Endothelial cell (in vitro differentiated cells): ENCODE data around the gene LMTK3. TPM values are rescaled to one million over a fixed set of nuclear protein-coding genes. Genes with fewer than 3 reads are reported as not detected.

Experiments used
- DNase-seq: peaks from one replicate; pipeline ENCODE4 v3.0.0; 2021; ENCODE audit warnings: low spot score
- H3K27ac Mint-ChIP-seq: one replicate; pipeline ENCODE4 v1.8.0; 2021; ENCODE audit warnings: mixed read lengths, inconsistent platforms; ENCODE audit not compliant: unreplicated experiment
- H3K27me3 Mint-ChIP-seq: one replicate; pipeline ENCODE4 v1.8.0; 2021; ENCODE audit warnings: mild to moderate bottlenecking, moderate library complexity, mixed read lengths, inconsistent platforms; ENCODE audit not compliant: unreplicated experiment
- H3K36me3 Mint-ChIP-seq: one replicate; pipeline ENCODE4 v1.8.0; 2021; ENCODE audit warnings: mild to moderate bottlenecking, low read depth, mixed read lengths, inconsistent platforms; ENCODE audit not compliant: unreplicated experiment
- H3K4me1 Mint-ChIP-seq: one replicate; pipeline ENCODE4 v1.8.0; 2021; ENCODE audit warnings: mild to moderate bottlenecking, mixed read lengths, inconsistent platforms; ENCODE audit not compliant: unreplicated experiment
- H3K4me3 Mint-ChIP-seq: one replicate; pipeline ENCODE4 v1.8.0; 2021; ENCODE audit warnings: mild to moderate bottlenecking, mixed read lengths, inconsistent platforms; ENCODE audit not compliant: unreplicated experiment
- H3K9me3 Mint-ChIP-seq: one replicate; pipeline ENCODE4 v1.8.0; 2021; ENCODE audit warnings: mixed read lengths, inconsistent platforms; ENCODE audit not compliant: unreplicated experiment
- total RNA-seq: library from RNA; stranded (reverse); fragmentation: NEBNext Ultra II Directional; extraction: Animal tissue kit (Norgen Biotek cat#: 25700); gene quantifications from one replicate; pipeline ENCODE4 v1.2.1, GENCODE V29; 2021; ENCODE audit not compliant: unreplicated experiment
- TF ChIP-seq, protein P1 (sequence below): fragments of 200-600 bp; sonication (generic); IDR thresholded peaks from one replicate; pipeline ENCODE4 v1.5.0; 2021; ENCODE audit warnings: antibody characterized with exemption; ENCODE audit not compliant: unreplicated experiment

Gene LMTK3
- total RNA-seq, 1 donor from 2014 or later, result 3.0 TPM

DNA sequence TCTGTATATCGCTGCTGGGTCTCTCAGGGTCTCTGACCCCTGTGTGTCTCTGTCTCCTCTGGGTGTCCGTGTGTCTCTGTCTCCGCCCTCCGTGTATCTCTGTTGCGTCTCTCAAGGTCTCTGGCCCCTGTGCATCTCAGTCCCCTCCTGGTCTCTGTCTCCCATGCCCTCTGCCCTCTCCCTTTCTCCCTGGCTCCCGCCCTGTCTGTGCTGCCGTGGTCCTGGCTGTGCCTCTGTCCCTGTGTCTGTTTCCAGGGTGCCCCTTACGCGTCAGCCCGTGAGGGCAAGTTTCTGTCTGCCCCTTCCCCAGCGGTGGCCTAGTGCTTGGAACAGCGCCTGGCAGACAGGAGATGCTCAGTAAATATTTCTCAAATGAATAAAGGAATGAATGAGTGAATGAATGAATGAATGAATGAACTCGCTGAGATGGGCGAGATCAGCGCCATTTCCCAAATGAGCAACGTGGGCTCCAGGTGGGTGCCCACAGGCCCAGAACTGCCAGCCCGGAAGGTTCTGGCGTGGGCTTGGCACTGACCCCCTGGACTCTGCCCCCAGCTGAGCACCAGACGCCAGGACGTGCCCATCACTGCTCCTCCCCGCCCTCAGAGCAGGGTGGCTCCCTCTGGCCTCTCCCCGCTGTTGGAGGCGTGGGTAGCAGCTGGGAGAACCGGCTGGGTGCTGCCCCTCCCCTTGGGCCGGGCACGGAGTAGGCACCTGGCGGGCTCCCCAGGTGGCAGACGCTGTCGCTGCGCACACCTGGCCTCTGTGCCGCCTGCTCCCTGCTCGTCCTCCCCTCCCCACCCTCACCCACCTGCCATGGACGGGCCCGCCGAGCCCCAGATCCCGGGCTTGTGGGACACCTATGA, 40.0 kb upstream of the LMTK3 start, which contains the start of gene SULT2B1:
Gene SULT2B1, plus strand, starts transcription at position 736 of the 866 bp plus-strand sequence. Its CDS starts 81 bp downstream, at position 817.
- no peak within 1 kb of the TSS for H3K27ac Mint-ChIP-seq
- no peaks in the 10 kb centered on the region for H3K9me3 Mint-ChIP-seq
- no peaks in the 10 kb centered on the region for H3K36me3 Mint-ChIP-seq
- H3K4me1 Mint-ChIP-seq, result no peaks in the 10 kb centered on the region
- no peak for DNase-seq
- H3K4me3 Mint-ChIP-seq, result no peak within 1 kb of the TSS
- H3K27me3 Mint-ChIP-seq, result peaks cover 7% of the 10 kb centered on the region
- TF ChIP-seq, protein P1, sequence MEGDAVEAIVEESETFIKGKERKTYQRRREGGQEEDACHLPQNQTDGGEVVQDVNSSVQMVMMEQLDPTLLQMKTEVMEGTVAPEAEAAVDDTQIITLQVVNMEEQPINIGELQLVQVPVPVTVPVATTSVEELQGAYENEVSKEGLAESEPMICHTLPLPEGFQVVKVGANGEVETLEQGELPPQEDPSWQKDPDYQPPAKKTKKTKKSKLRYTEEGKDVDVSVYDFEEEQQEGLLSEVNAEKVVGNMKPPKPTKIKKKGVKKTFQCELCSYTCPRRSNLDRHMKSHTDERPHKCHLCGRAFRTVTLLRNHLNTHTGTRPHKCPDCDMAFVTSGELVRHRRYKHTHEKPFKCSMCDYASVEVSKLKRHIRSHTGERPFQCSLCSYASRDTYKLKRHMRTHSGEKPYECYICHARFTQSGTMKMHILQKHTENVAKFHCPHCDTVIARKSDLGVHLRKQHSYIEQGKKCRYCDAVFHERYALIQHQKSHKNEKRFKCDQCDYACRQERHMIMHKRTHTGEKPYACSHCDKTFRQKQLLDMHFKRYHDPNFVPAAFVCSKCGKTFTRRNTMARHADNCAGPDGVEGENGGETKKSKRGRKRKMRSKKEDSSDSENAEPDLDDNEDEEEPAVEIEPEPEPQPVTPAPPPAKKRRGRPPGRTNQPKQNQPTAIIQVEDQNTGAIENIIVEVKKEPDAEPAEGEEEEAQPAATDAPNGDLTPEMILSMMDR, result no peak

DNA sequence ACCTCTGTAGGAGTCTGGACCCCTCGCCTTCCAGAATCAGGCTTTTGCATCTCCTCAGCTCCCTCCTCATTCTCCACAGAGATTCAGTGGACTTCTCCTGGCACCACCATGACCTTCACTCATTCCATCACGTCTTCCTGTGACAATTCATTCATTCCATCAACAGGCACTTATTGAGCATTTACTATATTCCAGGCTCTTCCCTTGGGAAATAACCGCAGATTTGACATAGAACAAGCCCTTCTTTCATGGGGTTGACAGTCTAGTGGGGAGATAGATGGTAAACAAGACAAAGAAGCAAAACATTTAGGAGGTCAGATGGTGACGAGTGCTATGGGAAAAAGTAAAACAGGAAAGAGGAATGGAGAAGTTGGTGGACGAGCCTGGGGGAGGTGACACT, 37.7 kb upstream of the LMTK3 start:
- TF ChIP-seq, protein P1, result no peak
- DNase-seq, result no peak
- Mint-ChIP-seq H3K9me3 (no peaks in the 10 kb centered on the region), H3K4me3 (no peak overlapping the region), H3K27ac (no peak overlapping the region), H3K27me3 (peaks cover 4% of the 10 kb centered on the region), H3K4me1 (no peaks in the 10 kb centered on the region), H3K36me3 (no peaks in the 10 kb centered on the region)

DNA sequence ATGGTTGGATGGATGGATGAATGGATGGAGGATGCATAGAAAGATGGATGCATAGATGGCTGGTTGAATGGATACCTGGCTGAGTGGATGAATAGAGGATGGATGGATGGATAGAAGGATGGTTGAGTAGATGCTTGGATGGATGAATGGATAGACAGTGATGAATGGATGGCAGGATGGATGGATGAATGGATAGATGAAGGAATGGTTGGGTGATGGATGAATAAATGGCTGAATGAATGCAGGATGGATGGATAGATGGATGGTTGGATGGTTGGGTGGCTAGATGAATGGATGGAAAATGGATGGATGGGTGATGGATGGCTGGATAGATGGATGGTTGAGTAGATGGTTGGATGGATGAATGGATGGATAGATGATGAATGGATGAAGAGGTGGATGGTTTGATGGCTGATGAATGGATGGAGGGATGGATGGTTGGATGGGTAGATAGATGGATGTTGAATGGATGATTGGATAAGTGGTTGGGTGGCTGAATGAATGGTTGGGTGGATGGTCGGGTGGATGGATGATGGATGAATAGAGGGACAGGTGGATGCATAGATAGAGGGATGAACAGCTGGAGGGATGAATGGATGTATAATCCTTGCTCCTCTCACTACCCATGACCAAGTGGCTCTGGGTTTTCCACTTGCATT, 36.7 kb upstream of the LMTK3 start:
- peaks cover 4% of the 10 kb centered on the region for H3K27me3 Mint-ChIP-seq
- H3K36me3 Mint-ChIP-seq, result no peaks in the 10 kb centered on the region
- H3K9me3 Mint-ChIP-seq, result no peaks in the 10 kb centered on the region
- H3K27ac Mint-ChIP-seq, result no peak overlapping the region
- H3K4me3 Mint-ChIP-seq, result no peak overlapping the region
- no peak for DNase-seq
- no peaks in the 10 kb centered on the region for H3K4me1 Mint-ChIP-seq
- TF ChIP-seq, protein P1, result no peak

DNA sequence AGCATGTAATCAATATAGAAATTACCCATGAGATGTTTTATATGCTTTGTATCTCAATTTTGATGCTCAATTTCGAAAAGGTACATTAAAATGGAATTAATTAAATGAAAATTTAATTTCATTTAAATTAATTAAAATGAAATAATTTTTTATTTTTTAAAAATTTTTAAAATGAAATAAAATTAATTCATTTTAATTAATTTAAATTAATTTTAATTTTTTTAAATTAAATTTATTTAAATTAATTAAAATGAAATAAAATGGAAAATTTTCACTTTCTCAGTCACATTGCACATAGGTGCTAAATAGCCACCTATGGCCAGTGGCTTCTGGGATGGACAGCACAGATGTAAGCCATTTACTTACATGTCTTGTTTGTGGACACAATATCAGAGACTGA, 36.1 kb upstream of the LMTK3 start:
- H3K4me1 Mint-ChIP-seq, result peaks cover 3% of the 10 kb centered on the region
- no peak overlapping the region for H3K4me3 Mint-ChIP-seq
- no peak overlapping the region for H3K27ac Mint-ChIP-seq

More for the DNA sequence above, 36.1 kb upstream of the LMTK3 start:
- TF ChIP-seq, protein P1, result no peak
- H3K27me3 Mint-ChIP-seq, result peaks cover 6% of the 10 kb centered on the region
- DNase-seq, result no peak
- H3K36me3 Mint-ChIP-seq, result no peaks in the 10 kb centered on the region
- no peaks in the 10 kb centered on the region for H3K9me3 Mint-ChIP-seq
